HG02623 (cell line): ENCODE data around the gene APBA2.

Source experiments
- ATAC-seq: cut with Tn5 transposase; IDR thresholded peaks from one replicate; pipeline ENCODE4 v1.9.1; 2021; ENCODE audit warnings: moderate library complexity; ENCODE audit not compliant: unreplicated experiment

APBA2 gene

DNA sequence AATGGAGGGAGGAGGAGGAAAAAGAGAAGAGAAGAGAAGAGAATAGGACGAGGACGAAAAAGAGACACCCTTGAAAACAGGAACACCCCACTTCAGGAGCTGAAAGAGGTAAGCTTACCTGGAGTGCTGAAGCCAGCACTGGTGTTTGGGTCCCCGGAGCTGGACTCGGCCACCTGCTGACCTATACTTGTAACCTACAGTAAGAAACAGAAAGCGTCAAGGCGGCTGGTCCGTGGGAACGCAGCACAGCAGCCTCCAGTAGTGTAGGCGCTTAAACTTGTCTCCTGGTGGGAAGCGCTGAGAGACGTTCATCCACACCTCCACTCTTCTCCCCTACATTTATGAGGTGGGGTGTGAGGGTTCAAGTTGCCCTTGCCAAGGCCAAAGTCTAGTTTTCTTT, 242.9 kb downstream of the APBA2 start:
- ATAC-seq = no peak

DNA sequence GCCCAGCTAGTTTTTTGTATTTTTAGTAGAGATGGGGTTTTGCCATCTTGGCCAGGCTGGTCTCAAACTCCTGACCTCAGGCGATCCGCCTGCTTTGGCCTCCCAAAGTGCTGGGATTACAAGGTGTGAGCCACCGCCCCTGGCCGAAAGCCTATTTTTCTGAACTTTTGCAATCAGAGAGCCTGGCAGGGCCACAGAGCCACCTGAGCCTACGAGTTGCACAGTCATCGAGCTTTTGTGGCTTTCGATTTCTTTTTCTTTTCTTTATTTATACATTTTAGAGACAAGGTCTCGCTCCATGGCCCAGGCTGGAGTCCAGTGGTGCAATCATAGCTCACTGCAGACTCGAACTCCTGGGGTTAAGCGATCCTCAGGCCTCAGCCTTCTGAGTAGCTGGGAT, 243.4 kb downstream of the APBA2 start:
- no peak for ATAC-seq

DNA sequence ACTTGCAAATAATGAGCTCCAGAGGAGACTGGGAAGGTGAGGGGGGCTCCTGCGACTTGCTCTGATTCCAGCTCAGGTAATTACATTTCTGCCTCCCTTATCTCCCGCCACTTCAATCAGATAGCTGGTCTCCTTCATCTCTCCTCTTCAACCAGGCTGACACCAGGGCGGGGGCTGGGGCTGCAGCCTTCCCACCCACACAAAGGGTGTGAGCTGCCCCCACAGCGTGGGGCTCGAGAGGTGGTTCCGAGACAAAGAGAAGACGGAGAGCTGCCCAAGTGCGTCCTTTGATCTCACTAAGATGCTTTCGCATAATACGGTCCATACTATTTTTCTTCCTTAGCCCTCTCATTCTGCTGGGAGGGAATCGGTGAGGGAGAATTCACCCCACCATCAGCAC, 244.2 kb downstream of the APBA2 start:
- ATAC-seq = no peak

DNA sequence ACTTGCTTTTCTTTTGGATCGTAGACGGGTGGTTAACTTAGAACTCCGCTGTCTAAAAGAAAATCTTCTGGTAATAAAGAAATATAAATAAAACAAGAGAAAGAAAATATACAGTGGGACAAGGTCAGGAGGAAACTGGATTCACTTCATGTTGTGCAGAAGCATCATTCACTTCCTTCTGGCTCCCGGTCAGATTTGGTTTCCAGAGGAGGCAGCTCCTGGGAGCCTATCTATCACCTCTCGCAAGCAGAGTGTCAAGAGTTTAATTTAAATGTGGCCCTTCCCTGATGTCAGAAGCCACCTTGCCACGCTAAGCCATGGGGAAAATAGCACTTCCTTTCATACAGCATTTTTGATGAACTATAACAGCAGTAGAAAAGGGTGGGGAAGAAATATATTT, 244.7 kb downstream of the APBA2 start:
- no peak for ATAC-seq

DNA sequence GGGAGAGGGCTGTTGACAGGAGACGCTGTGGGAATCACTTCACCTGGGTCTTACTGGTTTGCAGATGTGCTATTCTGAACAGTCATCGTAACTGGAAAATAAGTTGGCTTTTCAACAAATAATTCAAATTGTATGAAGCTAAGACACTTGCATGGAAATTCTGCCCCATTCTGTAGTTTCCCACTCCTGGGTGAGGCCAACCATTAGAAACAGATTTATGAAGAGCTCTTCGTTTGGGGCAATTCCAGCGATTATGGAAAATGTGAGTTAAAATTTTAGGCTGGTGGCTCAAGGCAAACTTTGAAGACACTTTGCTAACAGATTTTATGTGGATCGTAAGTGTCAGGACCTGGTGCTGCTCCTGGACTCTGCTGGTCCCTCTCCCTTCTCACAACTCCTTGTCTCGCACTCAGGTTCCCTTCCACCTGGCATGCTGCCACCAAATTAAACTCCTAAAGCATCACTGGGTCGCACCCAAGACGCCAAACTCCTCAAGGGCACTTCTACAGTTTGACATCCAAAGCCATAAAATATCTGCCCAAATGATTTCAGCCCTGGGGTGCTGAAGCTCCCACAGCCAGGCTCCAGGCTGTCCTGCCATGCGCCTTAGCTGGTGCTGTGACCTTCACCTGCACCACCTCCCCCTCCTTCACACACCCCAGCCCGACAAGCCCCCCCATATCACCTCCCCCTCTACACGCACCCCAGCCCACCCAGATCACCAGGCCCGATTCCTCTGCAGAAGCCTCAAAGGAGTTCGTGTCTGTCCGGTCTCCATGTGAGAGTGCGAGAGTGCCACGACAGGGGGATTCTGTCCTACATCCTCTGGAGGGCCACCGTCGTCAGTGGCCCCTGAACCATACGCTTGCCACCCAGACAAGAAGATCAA, 245.4 kb downstream of the APBA2 start:
- no peak for ATAC-seq

DNA sequence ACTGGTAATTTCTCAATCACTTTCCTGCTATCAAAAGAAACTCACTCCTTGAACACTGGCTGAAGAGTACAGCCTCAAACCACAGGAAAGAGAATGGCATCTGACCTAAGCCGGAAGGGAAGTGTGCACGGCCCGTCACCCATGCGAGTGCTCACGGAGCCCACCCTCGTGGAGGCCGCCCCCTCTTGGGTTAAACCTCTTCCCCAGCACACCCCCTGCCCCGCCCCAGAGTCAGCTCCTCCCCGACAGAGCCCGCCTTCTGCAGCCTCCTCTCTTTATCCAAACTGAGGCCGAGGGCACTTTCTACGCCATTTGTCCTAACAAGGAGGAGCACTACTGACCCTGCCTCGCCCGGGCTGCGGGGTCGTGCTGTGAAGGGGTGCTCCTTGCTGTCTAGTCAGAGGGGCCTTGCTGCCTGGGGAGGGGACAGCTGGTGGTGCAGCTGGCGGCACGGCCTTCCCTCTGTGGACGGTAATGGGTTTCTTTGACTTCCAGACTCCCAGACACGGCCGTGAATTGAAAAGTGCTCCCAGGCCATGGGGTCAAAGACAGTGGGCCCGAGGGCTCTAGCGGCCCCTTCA, 246.2 kb downstream of the APBA2 start:
- no peak for ATAC-seq

DNA sequence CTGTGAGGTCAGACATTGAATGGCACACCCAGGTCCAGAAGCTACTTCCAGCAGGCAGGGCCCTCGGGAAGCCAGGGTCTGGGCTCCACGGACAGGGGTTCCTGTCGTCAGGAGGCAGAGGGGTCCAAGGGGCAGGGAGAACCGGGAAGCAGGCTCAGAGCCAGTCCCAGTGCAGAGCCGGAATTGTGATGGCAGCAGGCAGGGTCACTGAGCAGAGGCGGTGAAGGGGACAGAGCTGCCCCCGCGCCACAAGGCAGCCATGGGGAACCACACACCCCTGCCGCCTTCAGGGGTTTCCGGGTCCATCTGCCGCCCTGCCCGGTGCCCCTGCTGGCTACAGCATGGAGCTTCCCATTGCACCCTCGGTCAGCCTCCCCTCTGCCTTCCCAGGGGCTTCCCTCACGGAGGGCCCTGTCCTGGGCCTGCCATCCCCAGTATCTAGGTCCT, 247.0 kb downstream of the APBA2 start:
- ATAC-seq = no peak

DNA sequence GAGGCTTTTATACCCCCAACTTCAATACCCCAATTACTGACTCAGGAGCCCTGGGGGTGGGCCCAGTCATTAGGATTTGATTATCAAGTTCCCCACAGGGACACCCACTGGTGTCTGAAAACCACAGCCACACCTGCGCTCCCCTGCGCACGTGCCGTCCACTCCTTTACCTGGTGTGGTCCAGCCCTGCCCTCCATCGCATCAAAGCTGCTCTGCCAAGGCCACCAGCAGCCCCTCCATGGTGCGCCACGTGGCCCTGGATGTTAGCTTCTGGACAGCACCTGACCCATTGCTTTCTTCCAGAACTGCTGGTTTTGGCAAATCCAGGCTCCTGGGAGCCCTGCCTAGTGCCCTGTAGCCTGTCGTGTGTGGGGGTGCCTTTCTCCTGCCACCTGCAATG, 247.5 kb downstream of the APBA2 start:
- no peak for ATAC-seq

DNA sequence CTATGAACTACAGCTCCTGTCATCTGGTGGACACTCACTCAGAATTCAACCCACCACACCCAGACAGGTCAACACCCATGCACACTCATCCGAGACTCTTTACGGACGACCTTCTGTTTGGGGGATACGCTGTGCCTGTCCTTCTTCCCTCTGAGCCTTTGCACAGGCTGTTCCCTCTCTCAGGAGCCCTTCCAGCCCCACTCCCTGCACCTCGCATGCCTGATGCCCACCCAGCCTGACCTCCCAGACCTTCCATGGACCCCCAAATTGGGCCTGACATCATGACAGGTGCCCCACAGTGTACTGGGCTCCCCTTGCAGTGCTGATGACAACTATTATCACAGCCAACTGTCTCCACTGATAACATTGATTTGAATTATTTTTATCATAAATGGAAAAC, 248.0 kb downstream of the APBA2 start:
- no peak for ATAC-seq

DNA sequence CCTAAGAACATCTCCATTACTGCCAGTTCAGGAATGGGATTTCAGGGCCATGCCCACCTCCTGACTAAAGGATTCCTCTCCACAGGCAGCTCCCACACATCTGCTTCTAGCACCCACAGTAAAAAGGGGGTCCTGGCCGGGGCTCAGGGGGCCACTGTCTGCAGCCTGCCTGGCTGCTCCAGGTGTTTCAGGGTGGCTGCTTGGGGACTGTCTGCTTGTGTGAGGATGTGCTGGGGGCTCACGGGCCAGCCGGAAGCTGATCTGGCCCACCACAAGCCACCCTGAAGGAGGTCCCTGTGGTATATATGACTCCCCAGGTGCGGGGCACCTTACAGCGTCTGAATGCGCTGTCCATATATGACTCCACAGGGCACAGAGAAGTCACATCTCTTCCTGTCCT, 248.5 kb downstream of the APBA2 start:
- no peak for ATAC-seq

DNA sequence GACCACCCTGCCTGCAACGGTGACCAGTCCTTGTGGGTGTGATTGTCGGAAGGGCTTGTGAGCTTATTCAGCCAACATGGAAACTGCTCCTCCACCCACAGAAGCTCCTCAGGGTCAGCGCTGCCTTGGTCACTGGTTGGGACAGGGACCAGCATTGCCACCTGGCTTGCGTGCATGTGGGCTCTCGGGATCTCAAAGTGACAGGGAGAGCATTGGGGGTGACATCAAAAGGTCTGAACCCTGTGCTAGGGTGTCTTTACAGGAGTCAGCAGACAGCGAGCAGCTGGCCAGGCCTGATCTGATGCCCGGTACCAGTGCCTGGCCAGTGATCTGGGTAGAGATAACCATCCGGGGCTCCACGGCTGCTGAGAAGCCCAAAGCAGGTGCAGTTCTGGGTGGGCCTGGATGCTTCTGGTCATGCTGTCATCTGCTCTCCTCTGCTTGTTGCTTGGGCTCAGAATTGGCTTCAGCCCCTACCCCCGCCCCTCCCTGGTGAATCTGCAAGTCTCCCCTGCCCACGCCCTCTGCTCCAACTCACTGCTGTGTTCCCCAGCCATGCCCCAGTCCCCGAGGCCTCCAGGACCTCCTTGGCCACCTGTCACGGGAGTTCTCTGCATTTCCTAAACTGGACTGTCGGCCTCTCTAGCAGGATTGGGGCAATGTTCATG, 249.0 kb downstream of the APBA2 start:
- ATAC-seq = no peak

DNA sequence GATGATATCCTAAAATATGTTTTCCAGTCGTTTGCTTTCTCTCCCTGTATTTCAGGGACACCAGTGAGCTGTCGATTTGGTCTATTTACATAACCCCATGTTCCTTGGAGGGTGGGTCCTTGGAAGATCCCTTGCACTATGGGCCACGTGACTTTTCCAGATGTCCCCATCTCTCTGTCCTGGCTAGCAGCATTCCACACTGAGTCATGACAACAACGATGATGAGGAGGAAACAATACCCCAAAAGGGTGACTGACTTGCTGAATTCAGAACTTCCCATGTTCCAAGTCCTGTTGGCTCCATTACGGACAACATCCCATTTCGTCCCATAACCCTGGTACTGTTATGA, 249.5 kb downstream of the APBA2 start:
- ATAC-seq = no peak

DNA sequence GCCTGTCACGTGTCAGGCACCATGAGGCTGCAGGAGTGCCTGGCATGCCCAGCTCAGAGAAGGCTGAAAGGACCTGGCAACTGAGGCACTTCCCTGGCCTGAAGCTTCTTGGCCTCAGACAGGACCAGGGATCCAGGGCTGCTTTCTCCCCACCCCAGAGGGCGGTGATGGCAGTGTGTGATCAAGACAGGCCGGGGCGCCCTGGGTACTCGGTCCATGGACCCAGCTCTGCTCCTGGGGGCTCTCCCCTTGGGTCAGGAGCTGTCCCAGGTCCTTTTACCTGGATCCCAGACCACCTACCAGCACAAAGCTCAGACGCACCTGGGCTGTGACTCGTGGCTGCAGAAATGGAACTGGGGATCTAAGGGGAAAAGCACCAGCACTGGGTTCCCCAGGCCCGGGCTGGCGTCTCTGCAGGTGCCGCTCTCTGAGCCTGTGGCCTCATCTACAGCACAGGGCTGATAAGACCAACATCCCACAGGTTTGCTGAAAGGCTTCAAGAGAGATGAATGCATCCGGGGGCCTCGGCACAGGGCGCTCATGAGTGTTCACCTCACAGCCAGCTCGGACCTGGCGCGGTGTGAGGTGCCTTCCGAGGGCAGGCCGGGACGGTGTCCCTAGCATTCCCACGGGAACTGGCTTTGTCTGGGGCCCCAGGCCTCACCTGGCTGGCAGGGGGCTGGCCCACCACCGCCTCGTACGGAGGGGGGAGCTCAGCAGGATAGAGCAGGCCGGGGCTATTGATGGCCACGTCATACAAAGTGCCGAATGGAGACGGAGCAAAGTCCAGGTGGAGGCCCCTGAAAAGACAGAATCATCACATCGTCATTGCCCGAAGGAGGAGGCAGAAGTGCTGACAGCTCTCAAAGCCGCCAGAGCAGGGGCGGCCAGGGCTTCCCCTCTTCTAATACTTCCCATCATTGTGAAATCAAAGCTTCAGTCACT, 250.2 kb downstream of the APBA2 start:
- ATAC-seq = no peak

DNA sequence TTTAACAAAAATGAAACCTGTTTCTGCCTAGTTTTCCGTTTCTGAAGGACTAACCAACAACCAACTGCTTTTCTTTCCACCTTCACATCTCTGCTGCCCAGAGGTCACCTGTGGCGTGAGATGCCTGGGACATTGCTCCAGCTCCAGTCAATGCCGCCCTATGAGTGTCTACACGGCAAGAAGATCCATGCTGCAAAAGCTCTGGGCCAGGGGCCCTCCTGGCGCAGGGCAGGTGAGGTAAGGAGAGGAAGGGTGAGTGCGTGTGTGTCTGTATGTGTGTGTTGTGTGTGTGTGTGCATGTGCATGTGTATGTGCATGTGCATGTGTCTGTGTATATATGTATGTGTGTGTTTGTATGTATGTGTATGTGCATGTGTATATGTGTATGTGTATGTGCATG, 252.5 kb downstream of the APBA2 start:
- ATAC-seq = no peak

DNA sequence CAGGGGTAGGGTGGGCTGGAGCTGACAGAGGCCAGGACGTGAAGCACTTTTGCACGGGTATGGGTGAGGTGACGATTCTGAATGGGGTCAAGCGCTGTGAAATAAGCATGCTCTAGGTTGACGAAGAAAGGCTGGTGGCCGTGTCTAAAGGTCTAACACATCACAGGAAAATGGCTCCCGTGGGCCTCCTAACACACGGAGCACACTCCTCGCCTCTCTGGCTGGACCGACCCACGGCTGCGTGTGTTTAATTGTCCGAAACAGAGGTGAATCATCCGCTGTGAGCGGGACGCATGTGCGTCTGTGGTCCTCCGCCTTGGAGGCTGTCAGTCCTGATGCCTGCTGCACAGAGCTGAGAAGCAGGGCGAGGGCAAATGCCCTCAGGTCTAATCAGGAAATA, 253.3 kb downstream of the APBA2 start:
- ATAC-seq = no peak

DNA sequence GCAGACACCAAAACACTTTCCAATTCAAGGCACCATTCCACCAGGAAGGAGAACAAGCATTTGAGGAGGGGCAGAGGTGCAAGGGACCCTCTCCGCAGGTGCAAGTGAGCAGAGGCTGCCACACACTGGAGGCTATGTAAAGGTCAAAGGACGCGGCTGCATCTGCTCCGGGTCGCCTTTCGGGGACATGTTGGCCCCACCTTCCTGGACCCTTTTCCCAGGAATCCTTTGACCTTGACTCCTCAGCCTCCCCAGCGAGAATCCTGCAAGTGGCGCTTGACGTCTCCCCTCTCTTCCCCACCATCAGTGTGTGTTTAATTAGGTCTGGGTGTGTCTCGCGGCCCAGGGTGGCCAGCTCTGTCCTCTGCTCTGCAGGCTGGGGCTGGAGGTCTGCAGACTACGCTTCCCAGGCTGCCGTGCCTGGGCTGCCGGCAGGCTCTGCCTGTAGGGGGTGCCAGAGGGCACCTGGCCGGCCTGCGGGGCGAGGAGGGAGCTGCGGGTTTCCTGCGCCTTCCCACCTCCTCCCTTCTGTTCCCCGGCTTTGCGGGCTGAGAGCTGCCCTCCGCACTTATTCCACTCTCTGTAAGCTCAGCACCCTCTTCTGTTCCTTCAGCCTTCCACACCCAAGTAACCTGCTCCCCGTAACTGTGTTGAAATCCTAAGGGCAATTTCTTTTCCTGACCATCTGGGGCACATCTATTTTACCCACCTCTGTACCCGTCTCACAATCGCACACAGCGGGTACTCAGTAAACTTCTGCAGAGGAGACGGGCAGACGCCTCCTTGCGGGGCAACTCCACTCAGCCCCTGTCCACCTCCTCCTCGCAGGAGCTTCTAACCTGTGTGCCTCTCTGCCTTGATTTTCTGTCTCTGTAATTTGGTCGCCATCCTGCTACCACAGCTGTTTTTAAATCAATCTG, 254.0 kb downstream of the APBA2 start:
- ATAC-seq = peak; percentile 49

DNA sequence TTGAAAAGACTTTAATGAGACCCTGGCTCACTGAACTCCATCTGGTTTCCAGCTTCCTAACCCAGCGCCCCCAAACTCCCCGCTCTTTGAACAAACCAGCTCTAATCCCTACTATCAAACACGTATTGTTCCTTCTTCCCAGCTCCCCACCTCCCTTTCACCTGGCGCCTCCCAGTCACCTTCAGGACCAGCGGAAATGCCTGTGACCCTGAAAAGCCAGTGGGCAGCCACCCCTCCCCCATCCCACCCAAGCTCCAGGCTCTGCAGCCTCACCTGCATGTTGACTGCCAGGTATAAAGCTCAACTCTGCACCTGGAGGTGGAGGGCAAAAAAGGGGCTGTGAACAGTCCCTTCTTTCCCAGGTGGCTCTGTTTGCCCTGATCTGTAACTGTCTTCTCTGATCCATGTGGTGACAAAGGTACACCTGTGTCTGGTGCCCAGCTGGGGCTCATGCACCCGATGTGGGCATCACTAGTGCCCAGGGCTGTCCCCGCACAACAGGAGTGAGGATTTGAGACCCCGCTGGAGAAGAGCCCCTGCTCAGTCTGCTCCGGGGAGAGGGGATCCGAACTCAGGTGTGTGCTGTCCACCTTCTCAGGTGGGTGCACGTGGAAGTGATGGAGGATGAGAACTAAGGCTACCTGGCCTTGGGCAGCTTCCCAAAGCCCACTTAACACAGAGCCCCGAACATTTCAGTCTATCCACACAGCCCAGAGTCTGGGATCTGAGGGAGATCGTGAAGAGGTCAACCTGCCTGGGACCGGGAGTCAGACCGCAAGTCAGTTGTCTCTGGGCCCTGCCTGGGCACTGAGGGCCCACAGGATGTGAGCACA, 254.9 kb downstream of the APBA2 start:
- no peak for ATAC-seq

DNA sequence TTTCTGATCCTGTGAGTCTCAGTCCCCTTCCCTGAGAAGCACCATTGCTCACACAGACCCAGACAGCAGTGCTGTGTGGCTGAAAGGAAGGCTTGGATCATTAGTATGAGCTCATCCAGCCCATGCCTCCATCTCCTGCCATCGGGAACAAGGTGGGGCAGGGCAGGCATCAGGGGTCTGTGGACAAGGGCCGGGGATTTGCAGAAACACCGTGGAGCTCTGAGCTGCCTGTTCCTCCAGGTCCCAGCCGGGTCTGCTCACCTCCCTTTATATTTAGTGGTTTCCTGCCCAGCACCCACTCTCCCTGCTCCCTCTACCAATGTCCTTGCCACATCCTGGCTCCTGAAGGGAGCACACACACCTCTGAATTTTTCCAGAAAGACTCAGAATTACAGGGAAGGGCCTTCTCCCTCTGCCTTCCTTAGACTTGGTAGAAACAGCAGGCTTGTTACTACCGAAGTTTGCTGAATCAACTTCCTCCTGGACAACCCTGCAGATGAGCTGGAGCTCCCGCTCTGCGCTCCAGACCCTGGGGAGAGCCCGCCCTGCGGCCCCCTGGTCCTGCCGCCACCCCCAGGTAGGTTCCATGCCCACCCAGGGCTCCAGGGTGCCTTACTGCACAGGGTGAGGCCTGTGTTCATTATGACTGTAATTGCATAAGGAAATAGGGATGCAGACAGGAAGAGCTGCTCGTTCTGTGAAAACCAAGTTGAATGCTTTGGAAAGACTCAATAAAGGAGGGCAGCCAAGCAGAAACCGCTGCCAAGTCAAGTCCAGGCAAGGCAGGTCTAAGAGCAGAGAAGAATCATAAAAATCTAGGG, 255.7 kb downstream of the APBA2 start:
- ATAC-seq = no peak
